H1 (cell line): ENCODE measurements around the gene MCM8. TPM values are rescaled to one million over a fixed set of nuclear protein-coding genes. Genes with fewer than 3 reads are reported as not detected.

Source experiments
- CTCF ChIA-PET: fragments of 300-600 bp; sonication (Branson Sonifier 250); formaldehyde crosslinking; loops from one replicate; lab custom pipeline; 2021; ENCODE audit not compliant: partially characterized antibody; lab: Charles Lee
- POLR2A ChIA-PET: fragments of 300-600 bp; sonication (Branson Sonifier 250); formaldehyde crosslinking; loops from one replicate; lab custom pipeline; 2021; ENCODE audit warnings: inconsistent platforms; ENCODE audit not compliant: partially characterized antibody; lab: Charles Lee
- DNase-seq, 2 experiments: peaks; one replicate each; pipeline versions ENCODE4 v3.0.0 to v3.0.0-alpha.2; 2010 to 2022; ENCODE audit warnings: low spot score in 2 of 2, low read depth in 1 of 2, mixed read lengths in 1 of 2
- FAIRE-seq: peaks from 2 replicates; lab custom pipeline; 2011; peaks lifted over from hg19 to GRCh38; lab: Jason Lieb, UNC
- H2AFZ ChIP-seq: 2 replicates; pipeline ENCODE4 v1.8.1; 2012; ENCODE audit warnings: low read length, inconsistent platforms
- H2AK5ac ChIP-seq: 2 replicates; pipeline ENCODE4 v1.6.1; 2013; ENCODE audit warnings: low read depth, low read length
- H2BK120ac ChIP-seq: replicated peaks from 2 replicates; pipeline ENCODE3; 2013; ENCODE audit warnings: low read depth, low read length, inconsistent platforms
- H2BK12ac ChIP-seq: 2 replicates; pipeline ENCODE4 v1.6.1; 2013; ENCODE audit warnings: low read depth, low read length
- H2BK15ac ChIP-seq: 2 replicates; pipeline ENCODE4 v1.6.1; 2013; ENCODE audit warnings: low read length
- H2BK20ac ChIP-seq: 2 replicates; pipeline ENCODE4 v1.6.1; 2013; ENCODE audit warnings: low read length
- H2BK5ac ChIP-seq: 2 replicates; pipeline ENCODE4 v1.6.1; 2013; ENCODE audit warnings: low read depth, low read length
- H3K14ac ChIP-seq: 2 replicates; pipeline ENCODE4 v1.6.1; 2013; ENCODE audit warnings: inconsistent platforms; ENCODE audit not compliant: insufficient read length
- H3K18ac ChIP-seq: 2 replicates; pipeline ENCODE4 v1.6.1; 2013; ENCODE audit warnings: low read length; ENCODE audit errors: extremely low read depth
- H3K23ac ChIP-seq: 2 replicates; pipeline ENCODE4 v1.6.1; 2013; ENCODE audit warnings: inconsistent platforms; ENCODE audit not compliant: insufficient read length
- H3K23me2 ChIP-seq: 2 replicates; pipeline ENCODE4 v1.6.1; 2013; ENCODE audit warnings: low read depth, low read length
- H3K27ac ChIP-seq: 2 replicates; pipeline ENCODE4 v1.6.1; 2011; ENCODE audit warnings: low read depth, low read length, inconsistent platforms
- H3K27me3 ChIP-seq, 4 experiments: replicated peaks in 1 of 4; 1 replicate in 1 of 4; 2 replicates in 3 of 4; pipeline versions ENCODE4 v1.6.1 to v1.8.1; 2011 to 2013; ENCODE audit warnings: low read length in 3 of 4, mild to moderate bottlenecking in 3 of 4, inconsistent platforms in 2 of 4, mixed read lengths in 2 of 4, moderate library complexity in 1 of 4; ENCODE audit not compliant: control insufficient read depth in 3 of 4, insufficient read depth in 3 of 4; ENCODE audit errors: extremely low read depth in 1 of 4
- H3K36me3 ChIP-seq, 4 experiments: 2 replicates each; pipeline versions ENCODE4 v1.6.1 to v1.8.1; 2011 to 2013; ENCODE audit warnings: mild to moderate bottlenecking in 4 of 4, low read length in 3 of 4, moderate library complexity in 2 of 4, control low read depth in 1 of 4, inconsistent platforms in 1 of 4; ENCODE audit not compliant: insufficient read depth in 4 of 4, control insufficient read depth in 2 of 4
- H3K4ac ChIP-seq: replicated peaks from 2 replicates; pipeline ENCODE3; 2013; ENCODE audit warnings: low read length, low read depth, mixed read lengths, inconsistent platforms; ENCODE audit not compliant: insufficient read length
- H3K4me1 ChIP-seq, 4 experiments: replicated peaks in 1 of 4; 1 replicate in 1 of 4; 2 replicates in 3 of 4; pipeline versions ENCODE4 v1.6.1 to v1.8.1; 2011 to 2013; ENCODE audit warnings: low read length in 3 of 4, inconsistent platforms in 2 of 4, mixed read lengths in 1 of 4; ENCODE audit not compliant: insufficient read depth in 4 of 4, control insufficient read depth in 3 of 4
- H3K4me2 ChIP-seq, 2 experiments: 2 replicates each; pipeline versions ENCODE4 v1.6.1 to v1.8.1; 2011 to 2013; ENCODE audit warnings: low read depth in 2 of 2, low read length in 2 of 2, control low read depth in 1 of 2, inconsistent platforms in 1 of 2, mild to moderate bottlenecking in 1 of 2; ENCODE audit not compliant: insufficient read depth in 1 of 2
- H3K4me3 ChIP-seq, 4 experiments: fragments of 200-600, 300-600 bp in 1 of 4; sonication (generic), shearing (Covaris generic), sonication (Bioruptor Twin) in 1 of 4; 2 replicates each; pipeline versions ENCODE4 v1.5.1 to v1.8.1; 2011 to 2016; ENCODE audit warnings: low read length in 4 of 4, low read depth in 3 of 4, control low read depth in 2 of 4, inconsistent platforms in 2 of 4, mild to moderate bottlenecking in 2 of 4, mixed read lengths in 1 of 4, moderate library complexity in 1 of 4; ENCODE audit not compliant: insufficient read depth in 2 of 4; ENCODE audit errors: extremely low read depth in 1 of 4
- H3K56ac ChIP-seq: replicated peaks from 2 replicates; pipeline ENCODE3; 2013; ENCODE audit warnings: low read depth, mild to moderate bottlenecking, mixed read lengths, low read length, inconsistent platforms; ENCODE audit not compliant: insufficient read length
- H3K79me1 ChIP-seq: 2 replicates; pipeline ENCODE4 v1.6.1; 2013; ENCODE audit warnings: low read depth, low read length, control low read depth
- H3K79me2 ChIP-seq, 2 experiments: 2 replicates each; pipeline versions ENCODE4 v1.6.1 to v1.8.1; 2012 to 2013; ENCODE audit warnings: low read length in 2 of 2, mild to moderate bottlenecking in 2 of 2, inconsistent platforms in 1 of 2; ENCODE audit not compliant: insufficient read depth in 2 of 2, control insufficient read depth in 1 of 2
- H3K9ac ChIP-seq, 4 experiments: replicated peaks in 1 of 4; 1 replicate in 1 of 4; 2 replicates in 3 of 4; pipeline versions ENCODE4 v1.6.1 to v1.8.1; 2011 to 2013; ENCODE audit warnings: low read depth in 3 of 4, low read length in 3 of 4, control low read depth in 2 of 4, mild to moderate bottlenecking in 2 of 4, moderate library complexity in 2 of 4, inconsistent platforms in 1 of 4; ENCODE audit errors: extremely low read depth in 1 of 4
- H3K9me3 ChIP-seq, 2 experiments: 2 replicates each; pipeline versions ENCODE4 v1.6.1 to v1.8.1; 2012 to 2013; ENCODE audit warnings: mild to moderate bottlenecking in 2 of 2, moderate library complexity in 2 of 2, control low read depth in 1 of 2, inconsistent platforms in 1 of 2, low read depth in 1 of 2, low read length in 1 of 2, mixed read lengths in 1 of 2; ENCODE audit not compliant: insufficient read depth in 2 of 2
- H4K20me1 ChIP-seq, 2 experiments: replicated peaks in 1 of 2; 2 replicates each; pipeline versions ENCODE3 to v1.8.1; 2011 to 2013; ENCODE audit warnings: inconsistent platforms in 2 of 2, low read length in 2 of 2, mild to moderate bottlenecking in 1 of 2; ENCODE audit not compliant: insufficient read depth in 2 of 2, control insufficient read depth in 1 of 2
- H4K5ac ChIP-seq: 2 replicates; pipeline ENCODE4 v1.6.1; 2013; ENCODE audit warnings: low read length, low read depth, mixed read lengths, inconsistent platforms; ENCODE audit not compliant: insufficient read length
- H4K8ac ChIP-seq: 2 replicates; pipeline ENCODE4 v1.8.0; 2013; ENCODE audit warnings: mild to moderate bottlenecking, moderate library complexity, low read length, inconsistent platforms; ENCODE audit not compliant: insufficient read depth; ENCODE audit errors: extremely low read depth
- H4K91ac ChIP-seq: replicated peaks from 2 replicates; pipeline ENCODE3; 2013; ENCODE audit warnings: low read length, mixed read lengths, inconsistent platforms; ENCODE audit not compliant: insufficient read length
- BCL11A ChIP-seq, 2 experiments: IDR thresholded peaks; one replicate each; pipeline ENCODE4 v1.6.1; 2011; ENCODE audit warnings: low read depth in 2 of 2, low read length in 2 of 2, mild to moderate bottlenecking in 2 of 2
- BRCA1 ChIP-seq: IDR thresholded peaks from 2 replicates; pipeline ENCODE4 v1.6.1; 2012; ENCODE audit warnings: low read depth, low read length, improper control_type of control experiment
- CHD2 ChIP-seq: IDR thresholded peaks from 2 replicates; pipeline ENCODE4 v1.6.1; 2012; ENCODE audit warnings: low read length, improper control_type of control experiment
- EGR1 ChIP-seq: IDR thresholded peaks from 2 replicates; pipeline ENCODE4 v1.6.1; 2011; ENCODE audit warnings: low read depth, low read length, borderline replicate concordance
- FOSL1 ChIP-seq: IDR thresholded peaks from 2 replicates; pipeline ENCODE4 v1.6.1; 2011; ENCODE audit warnings: mild to moderate bottlenecking, low read depth, low read length, moderate library complexity; ENCODE audit not compliant: insufficient read depth
- HDAC2 ChIP-seq, 2 experiments: fragments of 300-600 bp in 1 of 2; sonication (generic) in 1 of 2; IDR thresholded peaks; 2 replicates each; pipeline ENCODE4 v1.6.1; 2011 to 2012; ENCODE audit warnings: low read depth in 2 of 2, low read length in 2 of 2, mild to moderate bottlenecking in 2 of 2, moderate library complexity in 2 of 2, borderline replicate concordance in 1 of 2, inconsistent platforms in 1 of 2
- JUND ChIP-seq: IDR thresholded peaks from 2 replicates; pipeline ENCODE4 v1.6.1; 2011; ENCODE audit warnings: mild to moderate bottlenecking, improper control_type of control experiment, low read length
- RAD21 ChIP-seq, 2 experiments: IDR thresholded peaks in 1 of 2; conservative IDR thresholded peaks in 1 of 2; 2 replicates each; pipeline ENCODE4 v1.6.1; 2011; ENCODE audit warnings: low read depth in 2 of 2, low read length in 2 of 2, improper control_type of control experiment in 1 of 2, inconsistent platforms in 1 of 2, mild to moderate bottlenecking in 1 of 2, moderate library complexity in 1 of 2
- SIRT6 ChIP-seq: IDR thresholded peaks from one replicate; pipeline ENCODE4 v1.7.1; 2012; ENCODE audit warnings: low read length, inconsistent platforms
- SP1 ChIP-seq: IDR thresholded peaks from 2 replicates; pipeline ENCODE4 v1.6.1; 2011; ENCODE audit warnings: low read depth, low read length
- TEAD4 ChIP-seq: IDR thresholded peaks from 2 replicates; pipeline ENCODE4 v1.6.1; 2012; ENCODE audit warnings: low read depth, low read length, inconsistent platforms, mixed read lengths
- WGBS, 2 experiments: shearing (Covaris generic) in 1 of 2; methylation state at CpG; one replicate each; pipeline versions ENCODE4 v1.1.6 to v1.1.7; 2013 to 2015; ENCODE audit warnings: low lambda C conversion rate in 2 of 2, mixed read lengths in 2 of 2, inconsistent platforms in 1 of 2, low coverage in 1 of 2, missing lambda C conversion rate in 1 of 2; ENCODE audit not compliant: insufficient replicate concordance in 2 of 2, insufficient coverage in 1 of 2, insufficient read length in 1 of 2; ENCODE audit errors: extremely low coverage in 1 of 2, missing lambda C conversion rate in 1 of 2; 5-methylcytosine and 5-hydroxymethylcytosine counted together
- polyA plus RNA-seq, 7 experiments: library from polyadenylated mRNA; depleted of rRNA in 3 of 7; stranded (reverse) in 5 of 7; unstranded in 2 of 7; fragments of >200 nt in 5 of 7; fragments of 200-250 nt in 2 of 7; gene quantifications; 1 replicate in 5 of 7; 2 replicates in 1 of 7; 4 replicates in 1 of 7; pipeline versions ENCODE4 v1.2.1 to v1.2.3, GENCODE V29; 2011 to 2013; ENCODE audit warnings: missing spikeins in 2 of 7, mixed read lengths in 2 of 7
- total RNA-seq: library from RNA; stranded (reverse); fragmentation: NEBNext Ultra II Directional; extraction: Animal tissue kit (Norgen Biotek cat#: 25700); gene quantifications from 2 replicates; pipeline ENCODE4 v1.2.1, GENCODE V29; 2021
- TF ChIP-seq, protein P1 (sequence below): IDR thresholded peaks from 2 replicates; pipeline ENCODE4 v1.6.1; 2012; ENCODE audit warnings: inconsistent platforms

Gene MCM8
- total and polyA plus RNA-seq, 2 of the 8 experiments (the other 6 are each of a cell fraction or from before 2014, with no cell fraction given): 7.1 to 31.9 TPM

DNA sequence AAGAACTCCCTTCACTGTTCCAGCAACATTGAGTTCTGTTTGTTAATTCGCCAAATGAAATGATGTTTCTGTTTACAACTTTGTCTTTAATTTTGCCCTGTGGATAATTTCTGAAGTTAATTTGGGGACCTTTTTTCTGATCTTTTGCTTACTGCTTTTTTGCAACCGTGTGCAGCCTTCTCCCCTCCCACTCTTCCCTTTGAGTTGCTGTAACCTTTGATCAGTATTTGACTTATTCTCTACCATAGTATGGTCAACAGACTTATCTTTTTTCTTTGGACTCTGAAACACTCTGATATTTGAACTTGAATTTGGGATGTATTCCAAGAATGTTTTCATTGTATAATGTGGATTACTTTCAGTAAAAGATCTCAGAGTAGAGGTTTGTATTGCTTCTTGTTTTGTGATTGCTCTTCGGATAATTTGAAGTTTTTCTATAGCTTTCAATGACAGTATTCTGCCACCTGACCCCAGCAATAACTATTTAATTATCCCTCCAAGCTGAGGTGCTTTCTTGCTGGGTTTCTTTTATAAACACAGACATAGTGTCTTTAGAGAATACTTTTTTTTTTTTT lies 57.2 kb downstream of the MCM8 start:
- Histone ChIP-seq H3K27ac (no peak overlapping the region), H3K56ac (no peak overlapping the region), H3K14ac (no peak overlapping the region), H2BK12ac (no peak overlapping the region), H2BK15ac (no peak overlapping the region), H3K79me1 (peaks cover 2% of the 10 kb centered on the region; the same call in 1 of the 2 replicates), H4K91ac (no peak overlapping the region), H3K4me1 (peaks cover 0 to 6% (median 3%) of the 10 kb centered on the region in 4 experiments; a peak in 5 of 7 replicates), H3K4me3 (peak overlapping the region in 2 of 4 experiments; percentile 81 to 95; a peak in 4 of 8 replicates), H4K20me1 (peaks cover 2% of the 10 kb centered on the region in 2 experiments), H3K23ac (no peak overlapping the region), H3K27me3 (no peaks in the 10 kb centered on the region), H2AFZ (no peak overlapping the region), H3K18ac (no peak overlapping the region), H3K23me2 (peaks cover 3% of the 10 kb centered on the region; the same call in 1 of the 2 replicates), H3K4me2 (peak overlapping the region; percentile 89 to 91; a peak in 3 of 4 replicates), H3K9me3 (no peaks in the 10 kb centered on the region), H2BK20ac (no peak overlapping the region), H2AK5ac (no peak overlapping the region), H4K5ac (no peak overlapping the region), H2BK5ac (no peak overlapping the region), H3K36me3 (peaks cover 7 to 26% (median 14%) of the 10 kb centered on the region in 4 experiments; a peak in 6 of 8 replicates), H3K79me2 (peaks cover 11 to 26% of the 10 kb centered on the region in 2 experiments), H4K8ac (no peak overlapping the region), H3K9ac (peak overlapping the region in 1 of 4 experiments; percentile 34; a peak in 1 of 7 replicates), H2BK120ac (no peak overlapping the region), H3K4ac (no peak overlapping the region)
- no peak for FAIRE-seq
- no peak for DNase-seq
- ChIA-PET POLR2A (interaction anchor here (0.5 to 1.3 kb wide), 3 partner anchors 17 to 71 kb away, joined by 3 to 4 read pairs (median 4); no protein-coding TSS in a partner anchor), CTCF (interaction anchor here (0.8 to 1.7 kb wide), 3 partner anchors 11 to 67 kb away, joined by 3 read pairs; no protein-coding TSS in a partner anchor)
- WGBS, 2 experiments: 87% methylated on average over 3 of the region's 3 CpGs; no CpG with 5 or more reads in 1 of the 2 experiments
- TF ChIP-seq CHD2 (no peak), FOSL1 (no peak), HDAC2 (IDR thresholded peaks at IDR 0.05; ENCODE audit: borderline replicate concordance in 1 of 2, low read depth in 2 of 2, low read length in 2 of 2) (no peak), SP1 (no peak), SIRT6 (no peak), JUND (no peak), BCL11A (IDR thresholded peaks at IDR 0.05; ENCODE audit: low read depth in 2 of 2, low read length in 2 of 2) (no peak), RAD21 (IDR thresholded peaks at IDR 0.05 in 1 of 2, conservative IDR thresholded peaks at IDR 0.05 in 1 of 2; ENCODE audit: low read depth in 2 of 2, low read length in 2 of 2) (no peak), BRCA1 (no peak), TEAD4 (no peak), EGR1 (no peak)
- TF ChIP-seq, protein P1, sequence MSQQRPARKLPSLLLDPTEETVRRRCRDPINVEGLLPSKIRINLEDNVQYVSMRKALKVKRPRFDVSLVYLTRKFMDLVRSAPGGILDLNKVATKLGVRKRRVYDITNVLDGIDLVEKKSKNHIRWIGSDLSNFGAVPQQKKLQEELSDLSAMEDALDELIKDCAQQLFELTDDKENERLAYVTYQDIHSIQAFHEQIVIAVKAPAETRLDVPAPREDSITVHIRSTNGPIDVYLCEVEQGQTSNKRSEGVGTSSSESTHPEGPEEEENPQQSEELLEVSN: no peak
